HG03196 (cell line): ENCODE results near the gene OSTF1.

Source experiments
- ATAC-seq: cut with Tn5 transposase; IDR thresholded peaks from one replicate; pipeline ENCODE4 v1.9.1; 2021; ENCODE audit not compliant: unreplicated experiment

OSTF1 gene, protein sequence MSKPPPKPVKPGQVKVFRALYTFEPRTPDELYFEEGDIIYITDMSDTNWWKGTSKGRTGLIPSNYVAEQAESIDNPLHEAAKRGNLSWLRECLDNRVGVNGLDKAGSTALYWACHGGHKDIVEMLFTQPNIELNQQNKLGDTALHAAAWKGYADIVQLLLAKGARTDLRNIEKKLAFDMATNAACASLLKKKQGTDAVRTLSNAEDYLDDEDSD

DNA sequence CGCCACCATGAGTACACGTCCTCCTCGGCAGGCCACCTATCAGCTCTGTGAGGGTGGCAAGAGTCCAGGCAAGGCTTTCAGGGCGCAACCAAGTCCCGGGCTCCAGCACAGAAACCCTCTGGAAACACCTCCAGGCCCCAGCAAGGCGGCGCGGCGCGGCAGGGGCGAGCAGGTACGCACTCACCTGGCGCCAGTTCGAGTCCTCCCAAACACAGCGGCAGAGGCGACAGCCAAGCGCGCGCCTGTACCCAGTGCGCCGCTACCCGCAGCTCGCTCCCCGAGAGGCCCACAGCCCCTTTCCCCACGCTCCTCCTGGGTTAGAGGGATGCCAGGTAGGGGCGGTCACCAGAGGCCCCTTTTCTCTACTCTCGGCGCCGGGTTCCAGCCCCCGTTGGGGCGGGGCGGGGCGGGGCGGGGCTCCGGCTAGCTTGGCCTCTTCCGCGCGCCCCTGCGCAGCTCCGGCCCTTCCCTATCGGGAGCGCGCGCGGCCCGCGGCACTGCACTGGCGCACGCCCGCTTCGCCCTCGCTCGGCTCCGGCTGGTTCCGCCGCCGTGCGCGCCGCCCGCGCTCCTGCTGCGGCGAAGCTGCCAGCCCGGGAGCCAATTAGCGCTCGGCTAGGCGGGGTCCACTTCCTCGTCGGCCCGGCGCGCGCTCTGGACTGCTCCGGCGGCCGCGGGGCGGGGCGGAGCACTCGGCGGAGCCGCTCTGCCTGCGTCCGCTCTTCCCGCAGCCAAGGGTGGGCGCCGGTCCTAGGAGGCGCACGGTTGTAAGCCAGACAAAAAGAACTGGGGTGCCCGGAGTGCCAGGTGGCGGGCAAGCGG lies at the start of gene OSTF1, which contains the start of gene NMRK1:
OSTF1 (plus strand) TSS at position 691 of the 822 bp plus-strand sequence. CDS start 179 bp downstream, outside the sequence.
NMRK1 (minus strand) TSS at position 332 of the 822 bp plus-strand sequence. CDS start 5,040 bp downstream, outside the sequence.
- ATAC-seq, result peak; percentile 90

DNA sequence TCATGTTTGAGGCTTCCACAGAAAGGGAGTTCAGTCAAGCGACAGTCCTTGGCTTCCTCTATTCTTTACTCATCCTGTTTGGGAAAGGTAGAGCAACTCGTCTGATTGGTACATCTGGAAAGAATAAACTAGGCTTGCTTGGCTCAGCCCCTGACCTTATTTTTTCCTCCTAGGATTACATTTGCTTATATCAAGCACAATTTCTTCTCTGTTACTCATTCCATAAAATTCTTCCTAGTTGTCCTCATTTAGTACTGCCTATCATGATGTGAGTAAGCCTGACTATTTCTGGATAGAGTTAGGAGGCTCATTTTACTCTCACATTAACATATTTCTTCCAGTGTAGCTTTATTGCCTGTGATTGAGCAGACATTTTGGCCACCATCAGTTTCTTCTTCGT lies 49.3 kb upstream of the OSTF1 start:
- ATAC-seq, result no peak

DNA sequence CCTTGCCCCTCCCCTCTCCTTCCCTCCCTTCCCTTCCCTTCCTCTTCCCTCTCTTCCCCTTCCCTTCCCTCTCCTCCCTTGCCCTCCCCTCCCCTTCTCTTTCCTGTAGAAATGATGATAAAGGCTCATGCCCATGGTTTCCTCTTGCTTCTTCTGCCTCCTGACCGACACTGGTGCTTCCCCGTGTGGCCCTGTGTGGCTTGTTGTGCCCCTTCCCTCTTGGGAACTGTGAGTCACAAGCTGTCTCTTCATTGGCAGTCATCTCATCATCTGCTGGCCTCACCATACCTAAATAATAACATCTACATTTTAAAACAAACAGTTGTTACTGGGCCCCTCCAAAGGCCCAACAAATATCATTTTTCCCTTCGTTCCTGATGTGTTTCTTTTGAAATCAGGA lies 48.5 kb upstream of the OSTF1 start:
- ATAC-seq, result peak; percentile 66

DNA sequence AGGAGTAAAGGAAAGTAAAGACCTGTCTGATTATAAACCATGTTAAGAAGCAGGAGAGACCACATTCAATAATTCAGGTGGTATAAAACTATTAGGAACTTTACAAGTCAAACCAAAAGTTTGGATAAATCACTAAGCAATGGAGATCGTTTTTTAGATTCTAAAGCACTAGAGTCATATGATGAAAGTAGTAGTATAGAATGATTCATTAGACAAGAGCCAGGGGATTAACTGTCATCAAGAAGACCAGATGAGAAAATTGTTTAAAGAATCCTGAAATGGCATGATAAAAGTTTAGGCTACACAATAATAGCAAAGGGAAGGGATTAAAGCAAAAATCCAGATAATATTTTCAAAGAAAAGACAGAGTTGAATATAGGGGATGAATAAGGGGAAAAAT lies 47.3 kb upstream of the OSTF1 start:
- ATAC-seq, result no peak

DNA sequence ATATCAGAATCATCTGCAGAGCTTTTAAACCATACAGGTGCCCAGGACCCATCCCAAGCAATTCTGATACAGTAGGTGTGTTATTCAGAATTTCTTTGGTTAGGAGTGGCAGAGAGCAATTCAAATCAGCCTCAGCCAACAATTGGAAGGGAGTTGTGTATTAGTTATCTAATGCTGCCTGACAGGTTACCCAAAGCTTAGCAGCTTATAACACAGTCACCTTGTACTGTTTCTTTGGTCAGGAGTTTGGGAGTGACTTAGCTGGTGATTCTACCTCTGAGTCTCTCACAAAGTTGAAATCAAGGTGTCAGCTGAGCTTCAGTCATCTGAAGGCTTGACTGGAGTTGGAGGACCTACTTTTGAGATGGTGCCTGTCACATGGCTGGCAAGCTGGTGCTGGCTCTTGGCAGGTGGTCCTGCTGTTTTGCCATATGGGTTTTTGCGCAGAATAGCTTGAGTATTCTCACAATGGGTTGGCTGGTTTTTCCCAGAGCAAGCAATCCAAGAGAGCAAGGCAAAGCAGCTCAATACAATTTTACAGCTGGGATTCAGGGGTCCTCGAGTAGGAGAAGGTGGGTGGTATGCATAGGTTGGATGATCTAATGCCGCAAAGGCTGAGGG lies 41.5 kb upstream of the OSTF1 start:
- ATAC-seq, result no peak

DNA sequence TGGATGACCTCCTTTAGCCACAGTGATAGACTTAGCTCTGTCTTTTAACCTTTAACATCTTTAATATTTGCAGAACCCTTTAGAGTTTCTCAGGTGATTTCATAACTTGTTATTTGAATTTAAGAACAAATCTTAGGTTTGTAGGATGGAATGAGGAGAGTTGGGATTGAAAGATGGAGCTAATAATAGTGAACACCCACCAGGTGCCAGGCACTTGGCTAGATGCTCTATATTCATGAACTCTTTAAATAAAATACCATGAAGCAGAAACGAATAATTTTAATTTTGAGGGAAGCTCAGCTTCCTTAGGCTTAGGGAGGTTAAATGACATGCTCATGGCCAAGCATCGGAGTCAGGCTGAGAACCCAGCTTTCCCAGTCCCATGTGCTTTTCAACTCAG lies 40.8 kb upstream of the OSTF1 start:
- ATAC-seq, result no peak

DNA sequence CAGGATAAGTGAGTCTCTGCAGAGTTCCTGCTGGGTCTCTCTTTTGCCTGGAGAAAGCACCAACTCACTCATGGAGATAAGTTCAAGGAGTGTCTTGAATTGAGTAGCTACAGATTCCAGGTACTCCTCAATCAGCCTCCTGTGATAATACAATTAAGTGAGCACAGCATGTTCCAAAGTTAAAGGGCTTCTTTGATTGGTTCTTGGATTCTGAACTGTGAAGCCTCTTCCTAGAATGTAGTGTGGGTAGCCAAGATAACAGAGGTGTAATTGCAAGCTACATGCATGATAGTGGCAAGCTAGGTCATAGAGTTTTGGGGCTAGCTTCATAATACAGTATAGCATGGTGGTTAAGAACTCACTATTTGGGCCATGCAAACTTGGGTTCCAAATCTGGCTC lies 37.0 kb upstream of the OSTF1 start:
- no peak for ATAC-seq

DNA sequence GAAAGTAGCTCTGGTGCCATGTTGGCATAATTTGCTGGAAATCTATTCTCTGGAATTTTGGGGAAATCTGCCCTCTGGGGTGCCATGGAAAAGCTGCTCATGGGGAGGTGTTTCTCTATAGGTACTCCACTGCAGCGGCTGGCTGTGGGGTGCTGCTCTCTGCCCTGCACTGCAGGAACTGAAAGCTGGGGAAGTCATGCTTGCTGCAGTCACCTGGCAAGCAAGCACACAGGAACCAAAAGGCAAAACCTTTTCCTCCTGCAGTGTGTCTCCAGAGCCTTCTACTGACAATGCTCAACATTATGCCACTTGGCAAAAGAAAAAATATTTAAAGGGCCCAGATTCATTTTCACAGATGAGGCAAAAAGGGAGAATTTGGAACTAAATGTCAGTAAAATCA lies 34.4 kb upstream of the OSTF1 start:
- no peak for ATAC-seq

DNA sequence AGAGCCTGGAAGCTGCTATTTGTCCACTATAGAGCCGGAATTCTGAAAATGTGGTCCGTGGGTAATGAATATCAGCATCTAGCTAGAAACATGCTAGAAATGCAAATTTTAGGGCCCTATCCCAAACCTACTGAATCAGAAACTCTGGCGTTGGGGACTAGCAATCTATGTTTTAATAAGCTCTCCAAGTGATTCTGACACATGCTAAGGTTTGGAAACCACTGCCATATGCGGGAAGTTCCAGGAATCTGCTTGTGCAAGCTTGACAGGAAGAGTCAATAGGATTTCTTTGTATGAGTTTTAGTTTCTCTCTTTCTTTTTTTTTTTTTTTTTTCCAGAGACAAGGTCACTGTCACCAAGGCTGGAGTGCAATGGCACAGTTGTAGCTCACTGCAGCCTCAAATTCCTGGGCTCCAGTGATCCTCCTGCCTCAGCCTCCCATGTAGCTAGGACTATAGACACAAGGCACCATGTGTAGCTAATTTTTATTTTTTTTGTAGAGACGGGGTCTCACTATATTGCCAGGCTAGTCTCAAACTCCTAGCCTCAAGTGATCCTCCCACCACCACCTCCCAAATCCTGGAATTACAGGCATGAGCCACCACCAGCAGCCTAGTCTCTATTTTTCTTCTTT lies 33.8 kb upstream of the OSTF1 start:
- ATAC-seq, result no peak

DNA sequence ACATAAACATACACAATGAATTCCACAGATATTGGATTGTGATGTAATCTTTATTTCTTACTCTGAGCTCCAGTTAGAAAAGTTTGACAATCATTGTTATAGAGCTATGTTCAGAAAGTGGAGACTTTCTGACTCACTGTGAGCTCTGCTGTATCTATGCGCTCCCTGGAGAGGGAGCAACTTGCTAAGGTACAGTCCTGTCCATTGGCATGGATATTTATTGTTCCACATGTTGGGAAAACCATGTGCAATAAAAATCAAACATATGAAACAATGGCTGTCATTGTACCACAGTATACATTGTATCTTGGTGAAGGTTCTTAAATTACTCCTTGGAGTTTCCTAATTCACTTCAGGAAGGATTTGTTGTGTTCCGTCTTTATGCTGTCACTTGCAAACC lies 27.1 kb upstream of the OSTF1 start:
- no peak for ATAC-seq

DNA sequence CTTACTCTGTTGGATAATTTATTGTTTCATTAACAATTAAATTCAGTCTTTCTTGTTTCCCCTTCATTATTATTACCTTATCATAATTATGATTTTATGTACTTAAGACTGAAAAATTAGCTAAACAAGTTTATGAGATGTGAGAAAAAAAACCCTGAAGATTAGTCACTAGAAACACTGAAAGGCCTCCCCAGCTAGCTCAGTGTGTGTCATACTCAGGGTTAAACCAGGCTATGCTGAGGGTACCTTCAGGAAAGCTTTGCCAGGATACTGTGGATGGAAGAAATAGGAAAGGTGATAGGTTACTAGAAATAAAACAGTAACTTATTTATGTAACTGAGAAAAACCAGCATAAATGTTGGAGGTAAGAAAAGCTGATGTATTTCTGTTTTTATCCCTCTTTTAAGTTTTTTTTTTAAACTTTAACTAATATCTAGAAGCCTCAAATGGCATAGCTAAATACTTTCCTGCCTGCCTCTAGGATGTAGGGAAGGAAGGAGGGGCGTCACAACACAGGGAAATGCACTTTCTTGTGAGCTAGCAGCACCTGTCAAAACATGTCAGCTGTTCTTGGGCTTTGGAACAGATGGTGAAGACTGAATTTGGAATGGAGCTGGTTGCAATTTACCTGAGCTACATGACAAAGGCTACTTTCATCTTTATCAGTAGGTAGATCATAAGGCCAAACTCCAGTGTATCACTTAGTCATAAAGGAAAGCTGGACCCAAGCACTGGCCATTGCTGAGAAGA lies 24.6 kb upstream of the OSTF1 start:
- no peak for ATAC-seq

DNA sequence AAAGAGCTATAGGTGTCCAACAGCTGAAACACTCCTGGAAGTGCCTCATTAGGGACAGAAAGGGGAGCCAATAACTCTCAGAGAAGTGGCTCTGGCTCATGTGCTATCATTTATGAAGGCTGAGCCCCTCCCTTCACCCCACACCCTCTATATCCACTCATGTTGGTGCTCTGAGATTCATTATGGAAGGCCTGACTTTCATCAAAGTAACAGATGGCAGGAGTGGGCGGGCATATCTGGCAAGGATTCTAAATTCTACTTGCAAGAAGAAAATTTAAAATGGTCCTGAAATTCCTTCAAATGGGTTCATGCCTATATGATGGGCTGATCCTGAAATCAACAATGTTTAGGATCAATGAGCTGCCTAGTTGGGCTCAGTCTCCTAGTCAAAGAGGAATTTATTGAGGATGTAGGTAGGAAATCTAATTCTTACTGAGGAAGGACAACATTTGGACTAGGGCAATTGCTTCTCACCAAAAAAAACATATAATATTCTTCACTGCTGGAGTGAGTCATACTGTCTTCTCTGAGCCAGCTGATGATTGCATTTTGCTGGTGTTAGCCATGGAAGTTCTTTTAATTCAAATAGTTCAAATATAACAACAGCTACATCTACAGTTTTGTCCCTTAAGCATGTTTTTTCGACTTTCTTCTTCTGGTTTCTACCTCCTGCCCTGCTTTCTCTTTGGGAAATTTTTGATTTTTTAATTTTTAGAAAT lies 23.8 kb upstream of the OSTF1 start:
- no peak for ATAC-seq

DNA sequence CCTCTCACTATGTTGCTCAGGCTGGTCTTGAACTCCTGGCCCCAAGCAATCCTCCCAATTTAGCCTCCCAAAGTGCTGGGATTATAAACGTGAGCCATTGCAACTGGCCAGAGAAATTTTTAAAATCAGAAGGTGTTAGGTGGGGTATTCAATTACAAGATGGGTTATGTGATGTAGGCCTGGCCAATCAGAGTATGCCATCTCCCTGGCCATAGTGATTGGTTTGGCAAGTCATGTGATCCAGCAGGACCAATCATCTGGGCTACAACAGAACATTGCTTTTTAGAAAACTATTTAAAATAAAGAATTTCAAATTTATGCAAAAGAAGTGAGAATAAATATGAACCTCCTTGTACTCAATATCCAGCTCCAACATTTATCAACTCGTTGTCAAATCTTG lies 22.8 kb upstream of the OSTF1 start:
- no peak for ATAC-seq

DNA sequence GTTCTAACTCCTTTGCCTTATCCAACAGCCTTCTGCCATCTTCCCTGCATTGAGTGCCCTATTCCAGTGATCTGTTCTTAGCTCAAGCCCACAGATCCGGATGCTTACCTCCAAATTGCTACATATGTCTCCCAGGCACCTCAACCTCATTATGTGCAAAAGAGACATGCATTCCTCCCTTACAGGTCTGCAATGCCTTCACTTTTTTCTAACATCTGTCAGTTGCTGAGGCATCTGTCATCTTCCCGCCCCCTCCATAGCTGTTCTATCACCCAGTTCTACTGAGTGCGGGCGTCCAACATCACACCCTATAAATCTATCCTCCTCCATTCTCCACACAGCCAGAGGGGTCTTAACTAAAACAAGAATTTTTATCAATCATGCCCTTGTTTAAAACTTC lies 20.4 kb upstream of the OSTF1 start:
- no peak for ATAC-seq

DNA sequence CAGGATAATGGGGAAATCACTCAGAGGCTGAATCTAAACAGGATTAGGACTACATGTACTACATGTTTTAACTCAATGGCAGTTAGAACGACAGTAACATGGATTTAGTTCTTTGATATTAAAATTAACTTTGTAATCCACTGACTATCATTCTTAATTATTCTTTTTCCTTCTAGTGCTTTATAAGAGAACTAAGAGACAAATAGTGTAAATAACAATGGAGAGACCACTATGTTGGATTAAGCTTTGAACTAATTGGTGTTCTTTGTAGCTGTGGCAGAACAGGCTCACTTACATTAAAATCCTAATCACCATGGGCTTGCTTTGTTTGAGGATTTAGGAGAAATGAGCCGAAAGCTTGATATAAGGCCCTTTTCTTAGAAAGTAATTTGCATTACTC lies 19.1 kb upstream of the OSTF1 start:
- ATAC-seq, result no peak

DNA sequence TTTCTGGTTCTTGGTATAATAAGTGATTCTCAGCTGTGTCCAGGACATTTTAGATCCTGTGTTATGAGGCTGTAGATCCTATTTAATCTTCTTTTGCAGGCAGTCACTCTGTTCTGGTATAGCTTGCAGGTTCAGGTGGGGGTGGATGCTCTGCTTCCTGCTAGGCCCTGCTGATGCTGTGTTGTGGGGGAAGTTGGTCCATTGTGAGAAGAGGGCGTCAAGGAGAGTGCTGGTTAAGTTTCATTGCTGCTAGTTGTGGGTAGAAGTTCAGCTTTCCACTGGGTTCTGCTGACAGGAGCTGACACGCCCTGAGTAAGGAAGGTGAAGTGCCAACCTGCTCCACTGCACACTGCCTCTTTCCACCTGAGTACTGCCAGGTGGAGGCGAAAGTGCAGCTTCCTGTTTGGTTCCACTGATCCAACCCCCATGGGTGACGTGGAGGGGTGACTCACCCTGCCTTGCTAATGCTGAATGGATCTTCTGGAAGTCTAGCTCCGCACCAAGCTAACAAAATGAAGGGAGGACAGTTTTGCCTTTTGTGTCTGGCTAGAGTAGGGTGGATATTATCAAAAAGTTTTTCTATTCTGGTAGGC lies 16.7 kb upstream of the OSTF1 start:
- no peak for ATAC-seq

DNA sequence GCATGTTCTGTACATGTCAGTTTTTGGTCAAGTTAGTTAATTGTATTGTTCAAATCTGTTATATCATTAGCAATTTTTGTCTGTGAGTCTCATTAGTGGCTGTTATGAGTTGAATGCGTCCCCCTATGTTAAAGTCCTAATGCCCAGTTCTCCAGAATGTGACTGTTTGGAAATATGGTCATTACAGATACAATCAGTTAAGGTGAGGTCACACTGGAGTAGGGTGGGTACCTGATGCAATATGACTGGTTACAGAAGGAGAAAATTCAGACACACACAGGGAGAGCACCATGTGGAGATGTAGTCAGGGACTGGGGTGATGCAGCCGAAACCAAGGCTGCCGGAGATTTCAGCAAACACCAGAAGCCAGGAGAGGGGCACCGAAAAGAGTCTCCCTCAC lies 15.4 kb upstream of the OSTF1 start:
- no peak for ATAC-seq

DNA sequence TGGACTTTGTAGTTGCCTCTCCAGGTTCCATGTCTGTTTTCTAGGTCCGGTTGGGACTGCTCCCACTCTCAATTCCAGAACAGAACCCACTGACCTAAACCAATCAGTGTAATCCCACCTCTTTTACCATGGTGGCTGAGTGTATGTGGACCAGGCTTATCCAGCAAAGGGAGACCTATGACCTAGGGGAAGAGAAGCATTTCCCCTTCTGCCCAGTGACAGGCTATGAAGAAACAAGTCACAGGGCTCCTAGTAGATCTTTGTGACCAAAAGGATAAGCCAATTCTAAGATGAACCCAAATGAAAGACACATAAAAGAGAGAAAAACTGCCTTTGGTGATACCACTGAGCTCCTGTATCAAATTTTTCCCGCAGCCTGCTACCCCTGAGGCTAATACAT lies 6.7 kb upstream of the OSTF1 start:
- ATAC-seq, result no peak

DNA sequence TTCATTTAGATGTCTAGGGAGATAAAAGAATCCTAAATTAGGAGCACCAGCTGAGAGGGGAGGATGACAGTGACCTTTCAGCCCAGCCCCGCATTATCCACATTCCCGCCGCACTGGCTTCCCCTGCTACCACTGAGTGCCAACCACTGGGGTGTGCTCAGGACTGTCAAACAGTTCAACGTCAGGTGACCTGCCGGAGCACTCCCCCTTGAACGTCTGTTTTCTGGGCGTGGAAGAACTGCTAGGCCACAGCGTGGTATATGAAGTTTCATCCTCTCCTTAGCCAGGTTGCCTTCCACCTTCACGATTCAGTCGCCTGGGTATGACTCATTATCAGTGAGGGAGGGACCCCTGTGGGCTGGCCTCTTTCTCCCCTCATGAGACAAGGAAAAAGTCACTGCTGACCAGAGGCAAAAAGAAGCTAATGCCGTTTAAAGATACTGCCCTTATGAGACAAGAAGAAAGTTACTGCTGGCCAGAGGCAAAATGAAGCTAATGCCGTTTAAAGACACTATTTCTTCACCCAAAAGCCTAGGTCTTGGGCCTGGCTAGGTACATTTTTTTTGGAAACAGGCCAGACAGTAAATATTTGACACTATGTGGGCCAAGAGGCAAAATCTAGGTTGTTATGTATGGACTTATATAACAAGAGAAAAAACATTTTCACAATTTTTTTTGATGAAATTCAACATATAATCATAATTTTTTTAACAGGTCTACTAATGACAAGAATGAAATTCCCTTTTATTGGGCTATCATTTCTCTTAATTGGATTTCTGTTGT lies 4.9 kb upstream of the OSTF1 start:
- ATAC-seq, result no peak
